HG03432 (cell line): ENCODE data around the gene CRYBG2.
"Not testable (repeated sequence)": the region's sequence is repeated elsewhere in the genome, so short reads cannot be mapped to it uniquely, and the experiment has no call there.

ENCODE experiments used
- ATAC-seq: cut with Tn5 transposase; IDR thresholded peaks from one replicate; pipeline ENCODE4 v1.9.1; 2021; ENCODE audit warnings: mild to moderate bottlenecking, moderate library complexity; ENCODE audit not compliant: unreplicated experiment

CRYBG2 gene, protein sequence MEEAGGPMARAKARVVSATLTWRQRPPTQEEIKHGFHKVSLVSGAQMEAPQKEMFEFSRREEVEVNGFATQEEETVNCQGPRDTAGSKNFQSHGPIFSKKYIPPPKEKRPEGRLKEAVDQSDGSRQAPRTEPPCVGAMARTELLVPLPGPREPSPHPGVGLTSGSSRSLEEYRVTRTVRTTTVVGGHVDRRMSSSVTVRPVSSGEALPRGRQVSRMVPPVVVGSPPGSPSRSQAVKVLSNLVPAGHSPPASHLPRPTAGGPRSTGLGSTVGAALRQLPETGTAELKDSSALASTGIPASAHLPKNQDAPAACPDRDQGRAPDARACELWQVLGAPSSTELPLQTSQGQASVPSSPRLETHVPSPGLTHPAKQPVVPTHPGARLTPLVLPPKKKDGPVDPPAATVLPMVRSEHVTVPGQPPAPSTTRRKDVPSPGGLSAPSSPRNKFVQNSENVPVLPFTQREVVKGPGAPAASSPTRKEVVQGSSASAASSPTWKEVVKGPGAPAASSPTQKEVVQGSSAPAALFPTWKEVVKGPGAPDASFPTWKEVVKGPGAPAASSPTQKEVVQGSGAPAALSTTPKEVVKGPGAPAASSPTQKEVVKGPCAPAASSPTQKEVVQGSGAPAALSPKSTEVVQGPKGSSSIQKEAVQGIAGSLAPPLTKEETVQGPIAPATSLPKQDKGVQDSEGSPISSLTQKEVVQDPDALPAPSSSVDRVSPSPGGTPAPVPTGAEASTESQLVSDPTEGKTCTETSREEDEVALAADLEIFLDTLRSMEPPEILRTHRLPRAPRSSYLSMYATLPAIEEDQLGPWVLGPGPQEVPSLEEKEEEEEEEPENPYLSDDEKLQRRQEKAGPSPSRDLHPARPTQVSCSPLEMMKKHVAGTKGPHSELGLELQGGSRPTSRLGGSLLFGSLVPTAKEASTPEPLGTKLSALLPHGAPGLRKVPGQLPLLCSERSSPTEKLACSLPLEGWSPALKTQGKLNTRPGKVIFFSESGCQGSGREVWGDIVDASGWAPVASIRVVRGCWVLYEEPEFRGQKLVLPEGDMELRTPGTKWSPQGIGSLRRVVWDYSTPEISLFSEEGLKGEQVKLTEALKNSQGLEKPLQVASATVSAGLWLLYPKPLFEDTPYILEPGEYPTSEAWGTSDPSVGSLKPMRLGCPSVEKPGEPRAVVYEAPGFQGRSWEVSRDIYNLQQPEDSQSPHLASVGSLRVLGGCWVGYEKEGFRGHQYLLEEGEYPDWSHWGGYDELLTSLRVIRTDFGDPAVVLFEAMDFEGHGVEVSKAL (N-terminal part only)

DNA sequence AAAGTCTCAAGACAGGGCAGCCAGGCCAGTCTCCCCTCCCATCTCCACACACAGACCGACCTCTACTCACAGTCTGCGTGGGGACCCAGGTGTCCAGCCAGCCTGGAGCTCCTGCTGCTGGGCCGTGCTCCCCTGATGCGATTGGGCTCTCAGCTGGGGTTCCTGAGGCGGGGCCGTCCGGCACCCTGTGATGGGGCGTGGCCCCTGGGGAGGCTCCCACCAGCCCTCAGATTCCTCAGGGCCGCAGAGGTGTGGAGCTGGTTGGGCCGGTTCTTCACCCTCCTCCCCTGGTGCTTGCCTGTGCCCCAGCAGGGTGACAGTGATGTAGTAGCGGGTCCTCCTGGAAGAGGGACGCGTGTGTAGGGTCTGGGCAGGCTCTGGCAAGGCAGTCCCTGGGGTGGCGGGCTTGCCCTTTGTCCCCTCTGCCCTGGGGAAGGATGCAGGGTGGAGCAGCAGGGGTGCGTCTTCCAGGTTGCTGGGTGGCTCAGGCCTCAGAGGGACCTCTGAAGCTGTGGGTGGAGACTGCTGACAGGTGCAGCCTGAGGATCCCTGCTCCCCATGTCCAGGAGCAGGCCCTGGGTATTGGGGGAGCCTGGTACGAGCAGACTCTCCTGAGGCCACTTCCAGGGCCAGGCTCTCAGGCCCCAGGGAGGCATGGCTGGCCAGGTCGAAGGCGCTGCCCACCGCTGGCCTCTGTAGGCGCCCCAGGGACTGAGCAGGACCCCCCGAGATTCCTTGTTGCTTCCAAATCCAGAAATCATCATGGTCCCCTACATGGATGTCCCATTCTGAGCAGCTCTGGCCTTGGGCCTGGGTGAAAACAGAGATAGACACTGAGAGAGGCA lies at the start of gene CRYBG2:
Gene CRYBG2, minus strand, starts transcription at position 155 of the 845 bp plus-strand sequence. CDS start 7,473 bp downstream, outside the sequence.
- no peak for ATAC-seq

DNA sequence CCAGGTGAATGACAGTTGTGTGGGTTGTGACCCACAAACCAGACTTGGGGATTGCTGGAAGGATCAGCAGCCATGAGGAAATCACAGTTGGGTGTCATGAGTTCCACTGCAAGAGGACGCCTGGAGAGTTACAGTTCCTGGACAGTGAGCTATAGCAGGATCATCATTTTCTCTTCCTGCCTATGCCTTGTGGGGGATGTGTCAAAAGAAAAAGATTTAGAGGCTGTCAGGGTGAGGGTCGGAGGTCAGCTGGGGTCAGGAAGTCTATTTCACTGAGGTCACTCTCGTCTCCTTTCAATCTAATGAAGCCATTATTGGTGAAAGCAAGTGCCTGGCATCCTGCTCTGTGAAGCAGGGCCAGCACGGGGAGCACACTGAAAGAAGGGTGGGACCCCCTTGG lies 49.7 kb upstream of the CRYBG2 start:
- no peak for ATAC-seq

DNA sequence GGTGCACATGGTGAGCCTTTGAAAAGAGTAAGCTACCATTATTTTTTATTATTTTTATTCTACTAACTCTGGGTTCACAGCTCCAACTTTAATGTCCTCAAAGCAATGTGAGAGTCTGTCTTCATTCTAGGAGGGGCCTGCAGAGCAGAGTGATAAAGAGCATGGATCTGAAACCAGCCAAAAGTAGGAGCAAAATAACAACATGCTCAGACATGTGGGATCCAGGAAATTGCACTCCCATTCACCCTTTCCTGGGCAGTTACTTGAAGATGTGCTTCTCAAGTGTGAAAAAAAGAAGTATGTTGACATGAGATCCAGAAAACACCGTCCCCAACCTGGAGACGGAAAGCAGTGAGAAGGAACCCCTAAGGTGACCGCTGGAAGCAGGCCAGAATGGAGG lies 48.0 kb upstream of the CRYBG2 start:
- no peak for ATAC-seq

DNA sequence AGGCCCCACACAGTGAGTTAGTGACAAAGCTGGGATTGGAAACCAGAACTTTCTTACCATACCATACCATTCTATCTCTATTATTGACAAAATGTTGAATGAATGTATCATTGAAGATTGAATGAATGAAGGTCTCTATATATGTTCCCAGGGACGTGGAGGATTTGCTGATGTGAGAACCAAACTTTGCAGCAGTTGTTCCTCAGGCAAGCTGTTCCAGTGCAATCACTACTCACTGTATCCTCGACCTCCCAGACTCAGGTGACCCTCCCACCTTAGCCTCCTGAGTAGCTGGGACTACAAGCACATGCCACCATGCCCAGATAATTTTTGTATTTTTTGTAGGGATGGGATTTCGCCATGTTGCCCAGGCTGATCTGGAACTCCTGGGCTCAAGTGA lies 45.1 kb upstream of the CRYBG2 start:
- no peak for ATAC-seq

DNA sequence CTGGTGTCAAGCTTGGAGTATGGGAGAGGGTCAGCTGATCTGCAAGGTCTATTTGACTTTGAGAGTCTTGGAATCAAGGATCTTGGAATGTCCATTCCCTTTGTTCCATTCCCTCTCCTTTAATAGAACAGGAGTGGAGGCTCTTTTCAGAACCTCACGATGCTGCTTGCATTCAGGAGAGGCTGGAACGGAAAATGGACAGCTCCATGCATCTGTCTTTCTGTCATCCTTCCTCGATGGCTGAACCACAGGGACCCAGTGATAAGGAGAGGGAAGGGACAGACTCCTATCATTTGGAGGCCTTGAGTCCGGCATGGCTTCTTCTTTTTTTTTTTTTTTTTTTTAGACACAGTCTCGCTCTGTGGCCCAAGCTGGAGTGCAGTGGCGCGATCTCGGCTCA lies 41.8 kb upstream of the CRYBG2 start:
- no peak for ATAC-seq

DNA sequence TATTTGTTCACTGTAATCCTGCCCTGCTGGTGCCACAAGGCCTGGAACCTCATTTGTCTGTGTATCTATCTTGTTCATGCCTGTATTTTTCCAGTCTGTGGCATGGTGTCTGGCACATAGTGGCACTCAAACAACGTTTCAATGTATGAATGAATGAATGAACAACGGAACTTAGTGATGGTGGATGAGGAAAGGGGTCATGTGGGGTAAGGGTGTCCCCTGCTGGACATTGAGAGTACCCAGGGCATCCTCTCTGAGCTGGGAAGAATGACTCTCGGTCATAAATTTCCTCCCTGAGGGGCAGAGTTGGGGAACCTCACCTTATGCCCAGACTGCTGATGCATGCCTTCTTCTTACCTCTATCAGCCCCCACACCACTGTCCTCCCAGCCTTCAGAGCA lies 37.5 kb upstream of the CRYBG2 start:
- no peak for ATAC-seq

DNA sequence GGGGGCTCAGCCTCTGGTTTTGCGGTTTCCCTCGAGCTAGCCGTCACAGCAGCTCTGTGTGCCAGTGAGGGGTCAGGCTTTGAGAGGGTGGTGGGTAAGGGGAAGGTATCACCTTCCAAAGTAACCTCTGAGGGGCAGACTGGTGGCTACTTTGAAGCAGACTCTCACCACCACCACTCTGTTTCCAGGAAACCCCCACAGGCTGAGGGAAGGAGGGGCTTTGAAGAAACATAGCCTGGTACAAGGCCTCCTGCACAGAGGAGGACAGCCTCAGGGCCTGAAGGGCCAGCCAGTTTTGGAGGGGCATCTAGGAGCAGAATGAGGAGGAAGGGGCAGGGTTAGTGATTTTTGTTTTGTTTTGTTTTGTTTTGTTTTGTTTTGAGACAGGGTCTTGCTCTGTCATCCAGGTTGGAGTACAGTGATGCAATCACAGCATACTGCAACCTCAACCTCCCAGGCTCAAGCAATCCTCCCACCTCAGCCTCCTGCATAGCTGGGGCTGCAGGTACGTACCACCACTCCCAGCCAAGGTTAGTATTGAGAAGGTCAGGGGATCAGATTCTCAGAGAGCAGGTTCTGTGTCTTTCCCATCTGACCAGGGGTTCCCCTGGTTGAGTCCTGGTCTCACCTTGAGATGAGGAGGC lies 35.8 kb upstream of the CRYBG2 start:
- no peak for ATAC-seq

DNA sequence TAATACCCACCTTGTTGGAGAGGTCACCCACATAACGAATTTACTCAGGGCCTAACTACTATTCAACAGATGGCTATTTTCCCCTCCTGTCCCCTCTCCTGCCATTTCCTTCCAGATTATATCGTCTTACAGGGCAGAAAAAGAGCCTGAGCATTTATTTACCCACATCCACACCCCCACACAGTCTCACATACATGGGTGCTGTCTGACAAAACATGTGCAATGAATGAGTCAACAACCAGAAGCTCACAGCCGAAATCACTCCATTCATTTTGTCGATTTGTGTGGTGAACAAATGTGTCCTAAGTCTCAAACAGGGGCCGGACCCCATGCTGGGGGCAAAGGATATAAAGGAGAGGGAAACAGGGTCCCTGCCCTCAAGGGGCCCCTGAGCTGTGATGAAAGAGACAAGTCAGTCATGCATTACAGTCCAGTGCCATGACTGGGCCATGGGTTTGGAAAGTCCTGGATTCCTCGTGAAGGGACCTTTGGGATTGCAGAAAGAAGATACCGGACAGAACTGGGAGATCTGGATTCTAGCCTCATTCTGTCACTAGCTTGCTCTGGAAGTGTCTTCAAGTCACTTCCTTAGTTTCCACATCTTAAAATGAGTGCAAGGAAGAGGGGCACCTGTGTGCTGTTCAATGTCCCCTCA lies 35.0 kb upstream of the CRYBG2 start:
- ATAC-seq, result no peak

DNA sequence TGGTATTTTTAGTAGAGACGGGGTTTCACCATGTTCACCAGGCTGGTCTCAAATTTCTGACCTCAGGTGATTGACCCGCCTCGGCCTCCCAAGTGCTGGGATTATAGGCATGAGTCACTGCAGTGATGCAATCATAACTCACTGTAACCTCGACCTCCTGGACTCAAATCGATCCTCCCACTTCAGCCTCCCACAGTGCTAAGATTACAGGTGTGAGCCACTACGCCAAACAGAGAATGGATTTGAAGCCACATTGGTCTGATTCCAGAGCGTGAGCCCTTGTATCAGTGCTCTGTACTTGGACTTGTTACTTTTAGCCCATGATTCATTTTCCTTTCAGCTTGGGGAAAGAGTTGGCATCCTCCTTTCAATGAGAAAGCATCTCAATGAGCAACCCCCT lies 33.5 kb upstream of the CRYBG2 start:
- ATAC-seq, result no peak

DNA sequence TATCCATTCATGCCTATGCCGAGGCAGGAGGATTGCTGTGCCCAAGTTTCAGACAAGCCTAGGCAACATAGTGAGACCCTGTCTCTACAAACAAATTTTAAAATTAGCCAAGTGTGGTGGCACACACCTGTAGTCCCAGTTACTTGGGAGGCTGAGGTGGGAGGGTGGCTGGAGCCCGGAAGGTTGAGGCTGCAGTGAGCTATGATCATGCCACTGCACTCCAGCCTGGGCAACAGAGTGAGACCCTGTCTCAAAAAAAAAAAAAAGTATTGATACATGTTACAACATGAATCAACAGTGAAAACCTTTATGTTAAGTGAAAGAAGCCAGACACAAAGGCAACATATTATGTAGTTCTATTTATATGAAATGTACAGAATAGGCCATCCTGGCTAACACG lies 31.1 kb upstream of the CRYBG2 start:
- not testable (repeated sequence) for ATAC-seq

DNA sequence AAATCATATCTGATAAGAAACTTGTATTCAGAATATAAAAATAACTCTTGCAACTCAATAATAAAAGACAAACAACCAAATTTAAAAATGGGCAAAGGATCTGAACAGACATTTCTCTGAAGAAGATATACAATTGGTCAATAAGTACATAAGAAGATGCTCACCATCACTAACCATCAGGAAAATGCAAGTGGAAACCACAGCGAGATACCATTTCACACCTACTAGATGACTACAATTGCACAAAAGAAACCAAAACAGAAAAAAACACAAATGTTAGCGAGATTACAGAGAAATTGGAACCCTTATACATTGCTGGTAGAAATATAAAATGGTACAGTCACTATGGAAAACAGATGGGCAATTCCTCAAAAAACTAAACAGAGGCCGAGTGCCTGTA lies 30.1 kb upstream of the CRYBG2 start:
- ATAC-seq, result no peak

DNA sequence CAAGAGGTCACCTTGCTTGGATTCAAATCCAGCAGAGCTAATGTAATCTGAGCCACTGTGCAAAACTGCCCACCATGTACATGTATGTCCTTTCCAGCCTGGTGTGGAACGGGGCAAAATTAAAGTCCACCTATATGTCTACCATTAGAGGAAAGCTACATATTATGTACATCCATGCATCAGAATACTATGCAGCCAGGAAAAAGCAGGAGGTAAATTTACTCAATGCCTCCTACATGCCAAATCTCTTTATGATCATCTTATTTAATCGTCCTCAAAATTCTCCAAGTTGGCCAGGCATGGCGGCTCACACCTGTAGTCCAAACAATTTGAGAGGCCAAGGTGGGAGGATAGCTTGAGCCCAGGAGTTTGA lies 24.9 kb upstream of the CRYBG2 start:
- ATAC-seq, result no peak

DNA sequence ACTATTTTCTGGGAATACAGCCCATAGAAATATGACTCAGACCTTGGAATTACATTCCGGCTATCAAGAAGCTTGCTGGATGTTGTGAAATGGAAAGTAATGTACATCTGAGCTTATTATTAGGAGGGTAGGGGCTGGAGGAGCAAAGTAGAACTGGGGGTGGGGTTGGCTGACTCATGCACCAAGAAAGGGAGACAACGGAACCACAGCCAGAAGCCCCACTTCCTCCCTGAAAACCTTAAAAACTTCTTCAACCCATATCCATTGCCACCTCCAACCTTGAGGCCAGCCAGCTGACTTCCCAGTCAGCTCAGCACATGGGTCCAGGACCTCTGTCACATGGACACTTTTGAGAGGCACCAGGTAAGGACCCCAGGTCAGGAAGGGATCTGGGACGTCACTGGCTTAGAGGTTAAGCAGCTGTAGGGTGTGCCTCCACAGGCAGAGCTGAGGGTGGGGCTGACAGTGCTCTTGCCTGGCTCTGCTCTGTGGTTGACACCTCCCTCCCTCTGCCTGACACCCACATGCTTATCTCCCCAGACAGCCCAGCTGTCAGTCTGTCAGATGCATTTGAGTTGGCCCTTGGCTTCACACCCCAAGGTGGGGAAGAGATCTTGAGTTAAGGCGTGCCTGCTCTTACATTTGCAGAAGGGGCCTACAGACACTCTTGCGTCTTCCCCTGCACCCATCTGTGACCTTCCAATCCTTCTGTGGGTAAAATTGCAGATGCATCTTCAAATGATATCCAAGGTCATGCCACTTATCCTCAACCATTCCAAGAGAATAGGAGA lies 24.4 kb upstream of the CRYBG2 start:
- ATAC-seq, result peak; percentile 87

DNA sequence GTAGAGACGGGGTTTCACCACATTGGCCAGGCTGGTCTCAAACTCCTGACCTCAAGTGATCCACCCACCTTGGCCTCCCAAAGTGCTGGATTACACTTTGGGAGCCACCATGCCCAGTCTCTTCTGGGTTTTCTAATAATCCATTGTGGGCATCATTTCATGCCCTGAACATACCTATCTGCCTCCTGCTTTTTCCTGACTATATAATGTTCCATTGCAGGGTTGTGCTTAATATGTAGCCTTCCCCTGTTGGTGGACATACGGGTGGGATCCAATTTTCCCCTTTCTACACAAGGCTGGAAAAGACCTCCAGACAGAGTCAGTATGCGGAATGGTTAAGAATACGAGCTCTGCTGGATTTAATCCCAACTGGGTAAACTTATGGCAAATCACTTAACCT lies 22.1 kb upstream of the CRYBG2 start:
- ATAC-seq, result no peak

DNA sequence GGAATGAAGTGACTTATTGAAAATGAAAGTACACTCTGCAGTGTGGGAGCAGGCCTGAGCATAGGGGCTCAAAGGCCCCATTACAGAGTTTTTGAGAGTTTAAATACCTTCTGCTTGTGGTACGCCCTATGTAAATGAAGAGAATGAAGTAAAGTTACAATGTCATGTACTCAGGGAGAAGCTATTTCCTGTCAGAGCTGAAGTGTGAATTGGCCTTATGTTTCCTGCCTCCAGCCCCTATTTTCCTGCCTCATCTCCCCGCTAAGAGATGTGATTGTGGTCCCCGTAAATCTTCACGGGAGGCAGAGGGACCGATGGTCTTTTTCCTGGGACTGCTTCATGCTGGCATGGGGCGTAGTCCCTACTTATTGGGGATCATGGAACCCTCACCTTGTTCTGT lies 21.2 kb upstream of the CRYBG2 start:
- no peak for ATAC-seq

DNA sequence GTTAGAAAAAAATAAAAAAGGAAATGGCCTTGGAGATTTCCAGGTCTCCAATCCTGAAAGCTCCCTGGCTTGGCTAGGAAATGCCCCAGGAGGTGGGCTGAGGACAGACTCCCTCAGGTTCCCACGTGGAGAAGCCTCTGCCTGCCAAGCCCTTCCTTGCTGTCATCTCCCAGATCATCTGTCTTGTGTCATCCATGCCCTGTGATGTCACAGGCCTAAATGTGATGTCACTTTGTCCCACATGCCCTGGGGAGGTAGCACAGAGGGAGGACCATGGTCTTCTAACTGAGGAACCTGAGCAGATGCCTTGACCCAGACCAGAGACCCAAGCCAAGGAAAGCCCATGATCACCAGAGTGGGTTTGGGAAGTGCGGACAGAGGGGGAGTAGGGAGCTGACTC lies 20.4 kb upstream of the CRYBG2 start:
- not testable (repeated sequence) for ATAC-seq

DNA sequence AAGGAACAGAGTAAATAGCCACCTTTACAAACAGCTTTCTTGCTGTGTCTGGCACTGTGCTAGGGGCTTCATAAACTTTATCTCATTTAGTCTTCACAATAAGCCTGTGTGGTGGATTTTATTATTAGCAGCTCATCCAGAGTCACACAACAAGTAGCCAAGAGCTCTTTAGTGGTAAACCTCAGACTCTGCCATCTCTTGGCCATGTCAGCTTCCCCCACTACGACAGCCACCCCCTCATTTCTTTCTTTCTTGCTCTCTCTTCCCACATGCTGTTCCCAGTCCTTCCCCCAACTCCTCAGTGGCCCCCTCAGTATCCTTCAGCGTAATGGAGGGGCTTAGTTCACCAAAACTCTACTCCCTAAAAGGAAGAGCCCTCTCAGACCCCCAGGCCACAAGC lies 19.9 kb upstream of the CRYBG2 start:
- no peak for ATAC-seq

DNA sequence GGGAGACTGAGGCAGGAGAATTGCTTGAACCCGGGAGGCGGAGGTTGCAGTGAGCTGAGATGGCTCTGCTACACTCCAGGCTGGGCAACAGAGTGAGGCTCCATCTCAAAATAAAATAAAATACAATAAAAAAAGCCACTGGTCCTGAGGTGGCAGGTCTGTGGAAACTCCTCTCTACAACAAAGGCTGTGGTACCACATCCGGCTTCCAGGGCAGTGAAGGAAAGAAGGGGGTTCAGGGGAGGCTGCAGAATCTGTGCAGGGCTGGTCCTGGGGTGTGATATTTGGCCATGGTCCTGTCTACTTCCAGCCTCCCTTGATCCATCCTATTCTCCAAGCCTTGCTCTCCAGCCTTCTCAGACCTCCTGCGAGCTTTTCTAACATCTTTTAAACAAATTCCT lies 19.4 kb upstream of the CRYBG2 start:
- ATAC-seq, result no peak

DNA sequence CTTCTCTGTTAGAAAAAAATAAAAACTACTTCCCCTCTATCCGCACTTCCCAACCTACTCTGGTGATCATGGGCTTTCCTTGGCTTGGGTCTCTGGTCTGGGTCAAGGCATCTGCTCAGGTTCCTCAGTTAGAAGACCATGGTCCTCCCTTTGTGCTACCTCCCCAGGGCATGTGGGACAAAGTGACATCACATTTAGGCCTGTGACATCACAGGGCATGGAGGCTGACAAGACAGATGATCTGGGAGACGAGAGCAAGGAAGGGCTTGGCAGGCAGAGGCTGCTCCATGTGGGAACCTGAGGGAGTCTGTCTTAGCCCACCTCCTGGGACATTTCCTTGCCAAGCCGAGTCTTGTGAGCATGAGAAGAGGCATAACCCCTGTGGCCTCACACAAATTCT lies 18.7 kb upstream of the CRYBG2 start, which contains the start of gene ZNF683:
Gene ZNF683, minus strand, starts transcription at position 140 of the 400 bp plus-strand sequence. CDS start 4,179 bp downstream, outside the sequence.
- not testable (repeated sequence) for ATAC-seq
